HCT116 (cell line): ENCODE measurements around the gene PRPS1. TPM values are rescaled to one million over a fixed set of nuclear protein-coding genes. Genes with fewer than 3 reads are reported as not detected.

Experiments
- ATAC-seq: fragments of 200-7000 bp; cut with Tn5 transposase; 2 replicates; pipeline ENCODE4 v1.9.1; 2020; ENCODE audit warnings: mild to moderate bottlenecking, moderate library complexity
- BruUV-seq: library from RNA; stranded (reverse); fragments of 400-500 nt; replicated peaks from 2 replicates; lab custom pipeline; 2021; lab: Mats Ljungman, UMichigan
- CTCF ChIA-PET: fragments of 300-600 bp; sonication (Branson Sonifier 250); formaldehyde crosslinking; loops from one replicate; lab custom pipeline; 2021; ENCODE audit warnings: antibody characterized with exemption; lab: Charles Lee
- POLR2A ChIA-PET: fragments of 300-600, 350-600 bp; sonication (Branson Sonifier 250); formaldehyde crosslinking; loops from one replicate; lab custom pipeline; 2021; ENCODE audit warnings: antibody characterized with exemption; lab: Charles Lee
- RAD21 ChIA-PET, 2 experiments: fragments of 300-600 bp; sonication (Branson Sonifier 250); formaldehyde crosslinking; loops; one replicate each; lab custom pipeline; 2023; ENCODE audit warnings: low total read pairs in 2 of 2; ENCODE audit not compliant: uncharacterized antibody in 2 of 2, unreplicated experiment in 2 of 2, low non-redundant PET in 1 of 2; lab: Charles Lee
- DNase-seq: peaks from one replicate; pipeline ENCODE4 v3.0.0-alpha.2; 2010; ENCODE audit warnings: low read depth, low spot score
- H2AFZ ChIP-seq: fragments of 200-600 bp; shearing (Covaris generic), sonication (generic); 2 replicates; pipeline ENCODE4 v1.6.1; 2017; ENCODE audit warnings: low read depth, mixed run types, mixed read lengths, antibody characterized with exemption, low read length; ENCODE audit not compliant: poor library complexity, severe bottlenecking
- H3K27ac ChIP-seq: 2 replicates; pipeline ENCODE4 v1.5.1; 2012; ENCODE audit warnings: low read depth, low read length
- H3K27me3 ChIP-seq: fragments of 200-600 bp; sonication (generic); 2 replicates; pipeline ENCODE4 v1.6.1; 2016; ENCODE audit warnings: mixed run types, low read length, mixed read lengths; ENCODE audit not compliant: insufficient read depth
- H3K36me3 ChIP-seq, 2 experiments: fragments of 200-500 bp in 1 of 2; fragments of 200-600 bp in 1 of 2; sonication (Bioruptor generic) in 1 of 2; sonication (generic) in 1 of 2; 2 replicates each; pipeline versions ENCODE4 v1.5.1 to v1.6.1; 2014 to 2016; ENCODE audit warnings: low read length in 2 of 2, inconsistent platforms in 1 of 2, mixed read lengths in 1 of 2, mixed run types in 1 of 2; ENCODE audit not compliant: insufficient read depth in 2 of 2, control insufficient read depth in 1 of 2
- H3K4me1 ChIP-seq, 2 experiments: fragments of 200-600 bp in 1 of 2; sonication (generic) in 1 of 2; 2 replicates each; pipeline versions ENCODE4 v1.5.1 to v1.6.1; 2012 to 2017; ENCODE audit warnings: low read length in 2 of 2, inconsistent platforms in 1 of 2, mild to moderate bottlenecking in 1 of 2, mixed read lengths in 1 of 2, mixed run types in 1 of 2, moderate library complexity in 1 of 2; ENCODE audit not compliant: insufficient read depth in 2 of 2, control insufficient read depth in 1 of 2
- H3K4me2 ChIP-seq: fragments of 200-600 bp; sonication (generic); 2 replicates; pipeline ENCODE4 v1.6.1; 2017; ENCODE audit warnings: mixed run types, low read length, mixed read lengths
- H3K4me3 ChIP-seq, 2 experiments: fragments of 200-600 bp in 1 of 2; sonication (generic) in 1 of 2; replicated peaks in 1 of 2; 2 replicates each; pipeline ENCODE4 v1.5.1; 2011 to 2016; ENCODE audit warnings: low read length in 2 of 2, control low read depth in 1 of 2, low read depth in 1 of 2, mild to moderate bottlenecking in 1 of 2, mixed read lengths in 1 of 2, mixed run types in 1 of 2
- H3K79me2 ChIP-seq: fragments of 200-600 bp; sonication (generic); 2 replicates; pipeline ENCODE4 v1.6.1; 2017; ENCODE audit warnings: mild to moderate bottlenecking, mixed run types, low read length, moderate library complexity, mixed read lengths; ENCODE audit not compliant: insufficient read depth
- H3K9ac ChIP-seq: fragments of 200-600 bp; sonication (generic); 2 replicates; pipeline ENCODE4 v1.6.1; 2016; ENCODE audit warnings: low read length, mixed read lengths
- H3K9me2 ChIP-seq: fragments of 200-600 bp; sonication (generic), shearing (Covaris generic); 2 replicates; pipeline ENCODE4 v1.6.1; 2017; ENCODE audit warnings: mixed run types, mild to moderate bottlenecking, moderate library complexity; ENCODE audit not compliant: insufficient read depth
- H3K9me3 ChIP-seq, 2 experiments: fragments of 200-500 bp in 1 of 2; fragments of 200-600 bp in 1 of 2; sonication (Bioruptor generic) in 1 of 2; sonication (generic) in 1 of 2; 2 replicates each; pipeline ENCODE4 v1.6.1; 2014 to 2017; ENCODE audit warnings: low read length in 2 of 2, mixed read lengths in 2 of 2, inconsistent platforms in 1 of 2, low read depth in 1 of 2, mild to moderate bottlenecking in 1 of 2, mixed run types in 1 of 2, moderate library complexity in 1 of 2; ENCODE audit not compliant: control insufficient read depth in 1 of 2, insufficient read depth in 1 of 2
- H4K20me1 ChIP-seq: fragments of 200-600 bp; sonication (generic), shearing (Covaris generic); 2 replicates; pipeline ENCODE4 v1.6.1; 2017; ENCODE audit warnings: mixed run types, mild to moderate bottlenecking, moderate library complexity; ENCODE audit not compliant: insufficient read depth
- CBX3 ChIP-seq: IDR thresholded peaks from 2 replicates; pipeline ENCODE4 v1.6.1; 2012; ENCODE audit warnings: low read depth
- CEBPB ChIP-seq: IDR thresholded peaks from 2 replicates; pipeline ENCODE4 v1.6.1; 2012; ENCODE audit warnings: low read depth
- EGR1 ChIP-seq: IDR thresholded peaks from 2 replicates; pipeline ENCODE4 v1.6.1; 2012; ENCODE audit warnings: low read depth
- EZH2 ChIP-seq: fragments of 200-600 bp; sonication (generic); IDR thresholded peaks from 2 replicates; pipeline ENCODE4 v1.6.1; 2017; ENCODE audit warnings: antibody characterized with exemption, mixed run types
- FOSL1 ChIP-seq: IDR thresholded peaks from 2 replicates; pipeline ENCODE4 v1.6.1; 2012; ENCODE audit warnings: low read depth
- MAX ChIP-seq: IDR thresholded peaks from 2 replicates; pipeline ENCODE4 v1.6.1; 2012
- POLR2A ChIP-seq: IDR thresholded peaks from 2 replicates; pipeline ENCODE4 v1.7.0; 2011; ENCODE audit warnings: borderline replicate concordance; ENCODE audit not compliant: insufficient read depth, insufficient read length; ENCODE audit errors: extremely low read depth
- SP1 ChIP-seq: IDR thresholded peaks from 2 replicates; pipeline ENCODE4 v1.6.1; 2012; ENCODE audit warnings: low read depth
- SRF ChIP-seq: IDR thresholded peaks from 2 replicates; pipeline ENCODE4 v1.6.1; 2012; ENCODE audit warnings: low read depth
- TCF7L2 ChIP-seq: IDR thresholded peaks from 2 replicates; pipeline ENCODE4 v1.7.0; 2011; ENCODE audit warnings: borderline replicate concordance, inconsistent platforms; ENCODE audit not compliant: insufficient read depth, insufficient read length; ENCODE audit errors: extremely low read depth
- YY1 ChIP-seq: IDR thresholded peaks from 2 replicates; pipeline ENCODE4 v1.6.1; 2011; ENCODE audit warnings: low read length, low read depth, moderate library complexity, mild to moderate bottlenecking; ENCODE audit not compliant: insufficient replicate concordance; ENCODE audit errors: extremely low read depth
- ZBTB33 ChIP-seq: IDR thresholded peaks from 2 replicates; pipeline ENCODE4 v1.6.1; 2011; ENCODE audit warnings: mild to moderate bottlenecking, low read length, moderate library complexity; ENCODE audit not compliant: insufficient replicate concordance; ENCODE audit errors: extremely low read depth
- ZFX ChIP-seq: fragments of 450-650 bp; IDR thresholded peaks from 2 replicates; pipeline ENCODE4 v1.6.1; 2017
- ZNF274 ChIP-seq: fragments of 200-500 bp; sonication (Bioruptor generic); IDR thresholded peaks from 2 replicates; pipeline ENCODE4 v1.6.1; 2014; ENCODE audit warnings: mild to moderate bottlenecking, low read depth, low read length, inconsistent platforms
- intact Hi-C: fragments of 100-400 bp; cut with micrococcal nuclease; formaldehyde crosslinking; loops from 2 replicates; pipeline ENCODE4 v1.10.0; 2022
- total RNA-seq: library from RNA; stranded (reverse); gene quantifications from one replicate; pipeline ENCODE4 v1.2.1, GENCODE V29; 2021; ENCODE audit not compliant: unreplicated experiment
- TF ChIP-seq, protein P1 (sequence below): IDR thresholded peaks from 2 replicates; pipeline ENCODE4 v1.6.1; 2012
- TF ChIP-seq, protein P2 (sequence below), 3 experiments: fragments of 200-600 bp in 1 of 3; sonication (generic) in 1 of 3; IDR thresholded peaks in 2 of 3; conservative IDR thresholded peaks in 1 of 3; 2 replicates each; pipeline ENCODE4 v1.5.1; 2012 to 2017; ENCODE audit warnings: low read depth in 2 of 3, low read length in 2 of 3, antibody characterized with exemption in 1 of 3, borderline replicate concordance in 1 of 3, control low read depth in 1 of 3, mild to moderate bottlenecking in 1 of 3, mixed read lengths in 1 of 3, mixed run types in 1 of 3, moderate library complexity in 1 of 3; ENCODE audit not compliant: insufficient read depth in 1 of 3
- TF ChIP-seq, protein P3 (sequence below): IDR thresholded peaks from 2 replicates; pipeline ENCODE4 v1.6.1; 2012; ENCODE audit warnings: low read depth

Gene PRPS1
- total RNA-seq, 1 experiment from 2014 or later: 62.6 TPM

GRCh38 chrX:107610667-107611066 is 17.6 kb upstream of the PRPS1 start:
- no peak for DNase-seq
- ChIA-PET RAD21 (no interaction called here), CTCF (no interaction called here)
- H3K9me3 ChIP-seq: no peaks in the 10 kb centered on the region
- no peaks in the 10 kb centered on the region for H3K27me3 ChIP-seq
- H3K9me2 ChIP-seq: no peaks in the 10 kb centered on the region
- no peak overlapping the region for H2AFZ ChIP-seq
- BruUV-seq: no TSS peak
- no peak overlapping the region for H3K27ac ChIP-seq
- intact Hi-C loops: no loop called here
- H4K20me1 ChIP-seq: no peaks in the 10 kb centered on the region
- TF ChIP-seq, protein P1, sequence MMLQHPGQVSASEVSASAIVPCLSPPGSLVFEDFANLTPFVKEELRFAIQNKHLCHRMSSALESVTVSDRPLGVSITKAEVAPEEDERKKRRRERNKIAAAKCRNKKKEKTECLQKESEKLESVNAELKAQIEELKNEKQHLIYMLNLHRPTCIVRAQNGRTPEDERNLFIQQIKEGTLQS: no peak
- TF ChIP-seq ZFX: no peak
- no peak for TF ChIP-seq TCF7L2
- TF ChIP-seq EZH2: no peak
- TF ChIP-seq, protein P2, sequence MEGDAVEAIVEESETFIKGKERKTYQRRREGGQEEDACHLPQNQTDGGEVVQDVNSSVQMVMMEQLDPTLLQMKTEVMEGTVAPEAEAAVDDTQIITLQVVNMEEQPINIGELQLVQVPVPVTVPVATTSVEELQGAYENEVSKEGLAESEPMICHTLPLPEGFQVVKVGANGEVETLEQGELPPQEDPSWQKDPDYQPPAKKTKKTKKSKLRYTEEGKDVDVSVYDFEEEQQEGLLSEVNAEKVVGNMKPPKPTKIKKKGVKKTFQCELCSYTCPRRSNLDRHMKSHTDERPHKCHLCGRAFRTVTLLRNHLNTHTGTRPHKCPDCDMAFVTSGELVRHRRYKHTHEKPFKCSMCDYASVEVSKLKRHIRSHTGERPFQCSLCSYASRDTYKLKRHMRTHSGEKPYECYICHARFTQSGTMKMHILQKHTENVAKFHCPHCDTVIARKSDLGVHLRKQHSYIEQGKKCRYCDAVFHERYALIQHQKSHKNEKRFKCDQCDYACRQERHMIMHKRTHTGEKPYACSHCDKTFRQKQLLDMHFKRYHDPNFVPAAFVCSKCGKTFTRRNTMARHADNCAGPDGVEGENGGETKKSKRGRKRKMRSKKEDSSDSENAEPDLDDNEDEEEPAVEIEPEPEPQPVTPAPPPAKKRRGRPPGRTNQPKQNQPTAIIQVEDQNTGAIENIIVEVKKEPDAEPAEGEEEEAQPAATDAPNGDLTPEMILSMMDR (IDR thresholded peaks at IDR 0.05 in 2 of 3, conservative IDR thresholded peaks at IDR 0.05 in 1 of 3; ENCODE audit: borderline replicate concordance in 1 of 3, insufficient read depth in 1 of 3, low read depth in 2 of 3, low read length in 2 of 3): no peak
- TF ChIP-seq SRF: no peak
- TF ChIP-seq, protein P3, sequence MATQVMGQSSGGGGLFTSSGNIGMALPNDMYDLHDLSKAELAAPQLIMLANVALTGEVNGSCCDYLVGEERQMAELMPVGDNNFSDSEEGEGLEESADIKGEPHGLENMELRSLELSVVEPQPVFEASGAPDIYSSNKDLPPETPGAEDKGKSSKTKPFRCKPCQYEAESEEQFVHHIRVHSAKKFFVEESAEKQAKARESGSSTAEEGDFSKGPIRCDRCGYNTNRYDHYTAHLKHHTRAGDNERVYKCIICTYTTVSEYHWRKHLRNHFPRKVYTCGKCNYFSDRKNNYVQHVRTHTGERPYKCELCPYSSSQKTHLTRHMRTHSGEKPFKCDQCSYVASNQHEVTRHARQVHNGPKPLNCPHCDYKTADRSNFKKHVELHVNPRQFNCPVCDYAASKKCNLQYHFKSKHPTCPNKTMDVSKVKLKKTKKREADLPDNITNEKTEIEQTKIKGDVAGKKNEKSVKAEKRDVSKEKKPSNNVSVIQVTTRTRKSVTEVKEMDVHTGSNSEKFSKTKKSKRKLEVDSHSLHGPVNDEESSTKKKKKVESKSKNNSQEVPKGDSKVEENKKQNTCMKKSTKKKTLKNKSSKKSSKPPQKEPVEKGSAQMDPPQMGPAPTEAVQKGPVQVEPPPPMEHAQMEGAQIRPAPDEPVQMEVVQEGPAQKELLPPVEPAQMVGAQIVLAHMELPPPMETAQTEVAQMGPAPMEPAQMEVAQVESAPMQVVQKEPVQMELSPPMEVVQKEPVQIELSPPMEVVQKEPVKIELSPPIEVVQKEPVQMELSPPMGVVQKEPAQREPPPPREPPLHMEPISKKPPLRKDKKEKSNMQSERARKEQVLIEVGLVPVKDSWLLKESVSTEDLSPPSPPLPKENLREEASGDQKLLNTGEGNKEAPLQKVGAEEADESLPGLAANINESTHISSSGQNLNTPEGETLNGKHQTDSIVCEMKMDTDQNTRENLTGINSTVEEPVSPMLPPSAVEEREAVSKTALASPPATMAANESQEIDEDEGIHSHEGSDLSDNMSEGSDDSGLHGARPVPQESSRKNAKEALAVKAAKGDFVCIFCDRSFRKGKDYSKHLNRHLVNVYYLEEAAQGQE: no peak
- TF ChIP-seq CEBPB: no peak
- TF ChIP-seq MAX: no peak
- no peak for TF ChIP-seq ZNF274
- no peak for TF ChIP-seq SP1
- no peak for TF ChIP-seq ZBTB33
- no peak for TF ChIP-seq CBX3
- no peak for TF ChIP-seq POLR2A
- no peak for TF ChIP-seq YY1
- no peak for TF ChIP-seq EGR1
- no peak for TF ChIP-seq FOSL1
- TF ChIP-seq, all 23 proteins: peak for 0
- H3K9ac ChIP-seq: no peak overlapping the region
- H3K79me2 ChIP-seq: no peaks in the 10 kb centered on the region
- no peaks in the 10 kb centered on the region for H3K36me3 ChIP-seq
- H3K4me3 ChIP-seq: no peak overlapping the region
- POLR2A ChIA-PET: no interaction called here
- no peak for ATAC-seq
- no peak overlapping the region for H3K4me2 ChIP-seq
- H3K4me1 ChIP-seq: no peaks in the 10 kb centered on the region
